ENCODE data around the gene KRTAP2-3. TPM values are rescaled to one million over a fixed set of nuclear protein-coding genes. Genes with fewer than 3 reads are reported as not detected.
"Not testable (repeated sequence)": the region's sequence is repeated elsewhere in the genome, so short reads cannot be mapped to it uniquely, and the experiment has no call there.

KRTAP2-3 gene
- total RNA-seq, 1 donor from 2014 or later = not detected

- H3K9ac ChIP-seq (ENCODE audit: low read depth in 1 of 3, low read length in 3 of 3); H3K27ac ChIP-seq (ENCODE audit: low read depth, low read length); H3K36me3 ChIP-seq (ENCODE audit: control insufficient read depth in 3 of 3, insufficient read depth in 3 of 3, low read length in 3 of 3); H3K4me1 ChIP-seq (ENCODE audit: control insufficient read depth in 3 of 3, insufficient read depth in 3 of 3, low read length in 3 of 3); H3K9me3 ChIP-seq (ENCODE audit: control insufficient read depth in 3 of 3, low read length in 3 of 3); H3K4me3 ChIP-seq (ENCODE audit: low read length in 3 of 3): not testable (repeated sequence)
- peaks cover 5 to 14% (median 10%) of the 10 kb centered on the region in 3 donors for H3K27me3 ChIP-seq (ENCODE audit: control insufficient read depth in 3 of 3, insufficient read depth in 3 of 3, low read length in 3 of 3)
These were observed 4.8 kb downstream of the KRTAP2-3 start, which contains the start of gene KRTAP2-2 for GRCh38 chr17:41055130-41055529. Gene KRTAP2-2, minus strand, starts transcription at chr17:41055230. Its CDS starts 19 bp downstream, at chr17:41055211.

DNA sequence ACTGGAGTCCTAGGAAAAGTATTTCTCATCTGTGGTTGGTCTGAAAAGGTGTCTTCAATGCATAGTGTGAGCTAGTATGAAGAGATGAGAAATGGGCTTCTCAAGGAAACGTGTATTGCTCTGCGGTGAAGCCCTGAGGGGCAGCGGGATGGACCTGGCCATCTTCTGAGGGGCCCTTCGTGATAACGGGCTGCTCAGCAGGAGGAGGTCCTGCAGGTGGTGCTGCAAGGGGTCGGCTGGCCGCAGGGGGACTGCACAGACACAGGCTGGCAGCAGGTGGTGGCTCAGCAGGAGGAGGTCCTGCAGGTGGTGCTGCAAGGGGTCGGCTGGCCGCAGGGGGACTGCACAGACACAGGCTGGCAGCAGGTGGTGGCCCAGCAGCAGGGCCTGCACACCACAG lies 5.4 kb downstream of the KRTAP2-3 start:
- H3K27me3 ChIP-seq (ENCODE audit: control insufficient read depth in 3 of 3, insufficient read depth in 3 of 3, low read length in 3 of 3) = peaks cover 3 to 14% (median 7%) of the 10 kb centered on the region in 3 donors

GRCh38 chr17:41054025-41054424 lies 5.9 kb downstream of the KRTAP2-3 start:
- Histone ChIP-seq H3K4me1 (ENCODE audit: control insufficient read depth in 3 of 3, insufficient read depth in 3 of 3, low read length in 3 of 3) (no peaks in the 10 kb centered on the region), H3K36me3 (ENCODE audit: control insufficient read depth in 3 of 3, insufficient read depth in 3 of 3, low read length in 3 of 3) (no peaks in the 10 kb centered on the region), H3K27me3 (ENCODE audit: control insufficient read depth in 3 of 3, insufficient read depth in 3 of 3, low read length in 3 of 3) (peaks cover 1 to 13% (median 6%) of the 10 kb centered on the region in 3 donors), H3K9me3 (ENCODE audit: control insufficient read depth in 3 of 3, low read length in 3 of 3) (peaks cover 0 to 5% (median 0%) of the 10 kb centered on the region in 3 donors), H3K9ac (ENCODE audit: low read depth in 1 of 3, low read length in 3 of 3) (no peak overlapping the region), H3K4me3 (ENCODE audit: low read length in 3 of 3) (no peak overlapping the region), H3K27ac (ENCODE audit: low read depth, low read length) (no peak overlapping the region)

More for the DNA sequence above, 5.4 kb downstream of the KRTAP2-3 start:
- not testable (repeated sequence) for H3K4me3 ChIP-seq (ENCODE audit: low read length in 3 of 3); H3K4me1 ChIP-seq (ENCODE audit: control insufficient read depth in 3 of 3, insufficient read depth in 3 of 3, low read length in 3 of 3); H3K9ac ChIP-seq (ENCODE audit: low read depth in 1 of 3, low read length in 3 of 3); H3K36me3 ChIP-seq (ENCODE audit: control insufficient read depth in 3 of 3, insufficient read depth in 3 of 3, low read length in 3 of 3); H3K27ac ChIP-seq (ENCODE audit: low read depth, low read length); H3K9me3 ChIP-seq (ENCODE audit: control insufficient read depth in 3 of 3, low read length in 3 of 3)

GRCh38 chr17:41052566-41052965 lies 7.3 kb downstream of the KRTAP2-3 start:
- Histone ChIP-seq H3K36me3 (ENCODE audit: control insufficient read depth in 3 of 3, insufficient read depth in 3 of 3, low read length in 3 of 3) (no peaks in the 10 kb centered on the region), H3K27ac (ENCODE audit: low read depth, low read length) (no peak overlapping the region), H3K9ac (ENCODE audit: low read depth in 1 of 3, low read length in 3 of 3) (no peak overlapping the region), H3K4me3 (ENCODE audit: low read length in 3 of 3) (no peak overlapping the region), H3K27me3 (ENCODE audit: control insufficient read depth in 3 of 3, insufficient read depth in 3 of 3, low read length in 3 of 3) (peaks cover 10 to 19% (median 11%) of the 10 kb centered on the region in 3 donors), H3K4me1 (ENCODE audit: control insufficient read depth in 3 of 3, insufficient read depth in 3 of 3, low read length in 3 of 3) (no peaks in the 10 kb centered on the region), H3K9me3 (ENCODE audit: control insufficient read depth in 3 of 3, low read length in 3 of 3) (peaks cover 0 to 5% (median 0%) of the 10 kb centered on the region in 3 donors)

GRCh38 chr17:41049110-41049509 lies 10.8 kb downstream of the KRTAP2-3 start:
- H3K36me3 ChIP-seq (ENCODE audit: control insufficient read depth in 3 of 3, insufficient read depth in 3 of 3, low read length in 3 of 3) = no peaks in the 10 kb centered on the region
- H3K9me3 ChIP-seq (ENCODE audit: control insufficient read depth in 3 of 3, low read length in 3 of 3) = peaks cover 0 to 5% (median 0%) of the 10 kb centered on the region in 3 donors
- H3K4me1 ChIP-seq (ENCODE audit: control insufficient read depth in 3 of 3, insufficient read depth in 3 of 3, low read length in 3 of 3) = no peaks in the 10 kb centered on the region
- no peak overlapping the region for H3K9ac ChIP-seq (ENCODE audit: low read depth in 1 of 3, low read length in 3 of 3)
- H3K27ac ChIP-seq (ENCODE audit: low read depth, low read length) = no peak overlapping the region
- peaks cover 11 to 27% (median 14%) of the 10 kb centered on the region in 3 donors for H3K27me3 ChIP-seq (ENCODE audit: control insufficient read depth in 3 of 3, insufficient read depth in 3 of 3, low read length in 3 of 3)
- H3K4me3 ChIP-seq (ENCODE audit: low read length in 3 of 3) = no peak overlapping the region

DNA sequence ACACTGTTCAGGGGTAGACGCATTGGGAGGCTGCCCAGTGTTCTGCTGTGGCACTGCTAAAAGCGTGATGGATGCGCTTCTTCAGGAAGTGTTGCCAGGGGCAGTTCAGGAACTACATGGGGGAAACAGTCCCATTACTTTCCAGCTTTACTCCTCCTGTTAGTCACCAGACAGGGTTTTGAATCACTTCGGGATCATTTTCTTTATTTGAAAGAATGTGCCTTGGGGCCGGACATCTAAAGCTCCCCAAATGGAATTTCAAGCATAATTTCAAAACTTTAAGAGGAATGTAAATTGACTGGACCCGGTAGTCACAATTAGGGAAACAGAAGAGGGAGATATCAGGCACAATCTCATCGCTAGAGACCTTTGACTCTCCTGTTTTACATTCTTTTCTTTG lies 11.5 kb downstream of the KRTAP2-3 start:
- Histone ChIP-seq H3K27me3 (ENCODE audit: control insufficient read depth in 3 of 3, insufficient read depth in 3 of 3, low read length in 3 of 3) (peaks cover 11 to 24% (median 14%) of the 10 kb centered on the region in 3 donors), H3K4me3 (ENCODE audit: low read length in 3 of 3) (no peak overlapping the region), H3K9me3 (ENCODE audit: control insufficient read depth in 3 of 3, low read length in 3 of 3) (peaks cover 0 to 3% (median 0%) of the 10 kb centered on the region in 3 donors), H3K27ac (ENCODE audit: low read depth, low read length) (no peak overlapping the region), H3K4me1 (ENCODE audit: control insufficient read depth in 3 of 3, insufficient read depth in 3 of 3, low read length in 3 of 3) (no peaks in the 10 kb centered on the region), H3K9ac (ENCODE audit: low read depth in 1 of 3, low read length in 3 of 3) (no peak overlapping the region), H3K36me3 (ENCODE audit: control insufficient read depth in 3 of 3, insufficient read depth in 3 of 3, low read length in 3 of 3) (no peaks in the 10 kb centered on the region)

GRCh38 chr17:41046735-41047465 lies 13.0 kb downstream of the KRTAP2-3 start, which contains the start of gene KRTAP2-1:
Gene KRTAP2-1, minus strand, starts transcription at chr17:41047316. Its CDS starts 49 bp downstream, at chr17:41047267.
- H3K9ac ChIP-seq (ENCODE audit: low read depth in 1 of 3, low read length in 3 of 3); H3K27ac ChIP-seq (ENCODE audit: low read depth, low read length); H3K9me3 ChIP-seq (ENCODE audit: control insufficient read depth in 3 of 3, low read length in 3 of 3); H3K4me1 ChIP-seq (ENCODE audit: control insufficient read depth in 3 of 3, insufficient read depth in 3 of 3, low read length in 3 of 3); H3K4me3 ChIP-seq (ENCODE audit: low read length in 3 of 3); H3K36me3 ChIP-seq (ENCODE audit: control insufficient read depth in 3 of 3, insufficient read depth in 3 of 3, low read length in 3 of 3): not testable (repeated sequence)
- H3K27me3 ChIP-seq (ENCODE audit: control insufficient read depth in 3 of 3, insufficient read depth in 3 of 3, low read length in 3 of 3) = peaks cover 11 to 24% (median 14%) of the 10 kb centered on the region in 3 donors

GRCh38 chr17:41042953-41043352 lies 17.0 kb downstream of the KRTAP2-3 start:
- Histone ChIP-seq H3K9ac (ENCODE audit: low read depth in 1 of 3, low read length in 3 of 3) (no peak overlapping the region), H3K4me3 (ENCODE audit: low read length in 3 of 3) (no peak overlapping the region), H3K27ac (ENCODE audit: low read depth, low read length) (no peak overlapping the region), H3K9me3 (ENCODE audit: control insufficient read depth in 3 of 3, low read length in 3 of 3) (no peaks in the 10 kb centered on the region), H3K36me3 (ENCODE audit: control insufficient read depth in 3 of 3, insufficient read depth in 3 of 3, low read length in 3 of 3) (no peaks in the 10 kb centered on the region), H3K27me3 (ENCODE audit: control insufficient read depth in 3 of 3, insufficient read depth in 3 of 3, low read length in 3 of 3) (peaks cover 1 to 14% (median 5%) of the 10 kb centered on the region in 3 donors), H3K4me1 (ENCODE audit: control insufficient read depth in 3 of 3, insufficient read depth in 3 of 3, low read length in 3 of 3) (no peaks in the 10 kb centered on the region)

DNA sequence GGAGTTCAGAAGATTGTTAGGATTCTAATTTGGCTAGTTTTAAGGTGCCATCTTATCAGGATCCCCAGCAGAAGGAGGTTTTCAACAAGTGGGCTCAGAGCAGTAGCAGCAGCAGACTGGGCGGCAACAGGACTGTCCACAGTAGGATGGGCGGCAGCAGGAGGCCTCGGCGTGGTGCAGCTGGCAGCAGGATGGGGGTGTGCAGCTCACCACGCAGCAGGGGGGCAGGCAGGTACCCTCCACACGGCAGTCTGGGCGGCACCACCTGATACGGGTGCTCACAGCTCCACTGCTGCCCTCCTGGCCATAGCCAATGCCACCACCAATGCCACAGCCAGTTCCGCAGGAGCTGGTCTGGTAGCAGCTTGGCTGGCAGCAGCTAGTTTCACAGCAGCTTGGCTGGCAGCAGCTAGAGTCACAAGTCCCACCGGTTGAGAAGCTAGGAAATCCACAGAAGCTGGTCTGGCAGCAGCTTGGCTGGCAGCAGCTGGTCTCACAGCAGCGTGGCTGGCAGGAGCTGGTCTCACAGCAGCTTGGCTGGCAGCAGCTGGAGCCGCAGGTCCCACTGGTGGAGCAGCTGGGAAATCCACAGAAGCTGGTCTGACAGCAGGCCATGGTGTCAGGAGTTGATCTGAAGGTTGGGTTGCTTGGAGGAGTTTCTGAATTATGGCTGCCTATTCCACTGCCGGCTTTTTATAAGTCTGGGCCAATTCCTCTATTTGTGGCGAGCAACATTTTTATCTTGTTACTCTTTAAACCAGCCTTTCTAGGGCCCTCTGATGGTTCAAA lies 18.9 kb downstream of the KRTAP2-3 start, which contains the start of gene KRTAP1-1:
TSS of gene KRTAP1-1 (minus strand) at position 668 of the 789 bp plus-strand sequence. CDS start at position 615, 53 bp downstream.
- not testable (repeated sequence) for H3K4me1 ChIP-seq (ENCODE audit: control insufficient read depth in 3 of 3, insufficient read depth in 3 of 3, low read length in 3 of 3); H3K36me3 ChIP-seq (ENCODE audit: control insufficient read depth in 3 of 3, insufficient read depth in 3 of 3, low read length in 3 of 3); H3K27me3 ChIP-seq (ENCODE audit: control insufficient read depth in 3 of 3, insufficient read depth in 3 of 3, low read length in 3 of 3); H3K9me3 ChIP-seq (ENCODE audit: control insufficient read depth in 3 of 3, low read length in 3 of 3); H3K27ac ChIP-seq (ENCODE audit: low read depth, low read length); H3K4me3 ChIP-seq (ENCODE audit: low read length in 3 of 3); H3K9ac ChIP-seq (ENCODE audit: low read depth in 1 of 3, low read length in 3 of 3)
